A549 (cell line): Measurements from ENCODE around the gene SIX6.

ENCODE experiments used
- CEBPB ChIP-seq, 2 experiments: fragments of >200 bp in 1 of 2; sonication (Bioruptor Twin) in 1 of 2; formaldehyde crosslinking in 1 of 2; IDR thresholded peaks; 2 replicates each; pipeline ENCODE4 v1.6.1; 2012 to 2016
- CTCF ChIP-seq: fragments of >200 bp; sonication (Bioruptor Twin); formaldehyde crosslinking; IDR thresholded peaks from 3 replicates; pipeline ENCODE4 v1.5.1; 2016
- JUN ChIP-seq, 2 experiments: fragments of >200 bp; sonication (Bioruptor Twin); formaldehyde crosslinking; IDR thresholded peaks; 2 replicates in 1 of 2; 3 replicates in 1 of 2; pipeline ENCODE4 v1.6.1; 2016 to 2017
- JUNB ChIP-seq: fragments of >200 bp; sonication (Bioruptor Twin); formaldehyde crosslinking; IDR thresholded peaks from 2 replicates; pipeline ENCODE4 v1.6.1; 2016
- SREBF2 ChIP-seq: fragments of 450-650 bp; IDR thresholded peaks from 2 replicates; pipeline ENCODE4 v1.6.1; 2014; ENCODE audit warnings: mild to moderate bottlenecking, moderate library complexity

DNA sequence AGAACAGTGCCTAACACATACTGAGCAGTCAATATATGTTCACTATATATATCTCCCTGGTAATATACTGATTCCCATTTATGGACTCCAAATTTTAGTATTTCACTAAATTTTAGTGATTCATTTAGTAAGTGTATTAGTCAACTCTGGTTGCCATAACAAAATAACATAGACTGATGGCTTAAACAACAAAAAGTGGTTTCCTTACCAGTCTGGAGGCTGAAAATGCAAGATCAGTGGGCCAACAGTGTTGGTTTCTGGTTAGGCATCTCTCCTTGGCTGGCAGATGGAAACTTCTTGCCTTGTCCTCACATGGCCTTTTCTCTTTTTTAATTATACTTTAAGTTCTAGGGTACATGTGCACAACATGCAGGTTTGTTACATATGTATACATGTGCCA lies 28.7 kb downstream of the SIX6 start:
- no peak for TF ChIP-seq SREBF2
- no peak for TF ChIP-seq CTCF
- no peak for TF ChIP-seq JUNB
- TF ChIP-seq JUN (IDR thresholded peaks at IDR 0.05) = no peak
- TF ChIP-seq CEBPB (IDR thresholded peaks at IDR 0.05) = no peak
